ENCODE data around the gene METRN. TPM values are rescaled to one million over a fixed set of nuclear protein-coding genes. Genes with fewer than 3 reads are reported as not detected.

Gene METRN
- total and polyA plus RNA-seq, 2 donors: 21.9 to 24.2 TPM

GRCh38 chr16:680625-680945, 34.3 kb upstream of the METRN start:
- peaks cover 18 to 22% of the 10 kb centered on the region in 2 donors for H3K36me3 ChIP-seq (ENCODE audit: control insufficient read depth in 2 of 2, insufficient read depth in 2 of 2, low read length in 1 of 2)
- peaks cover 21 to 58% of the 10 kb centered on the region in 2 donors for H3K4me1 ChIP-seq (ENCODE audit: control insufficient read depth in 2 of 2, insufficient read depth in 2 of 2, low read length in 2 of 2)
- peak overlapping the region in 1 of 2 donors; percentile 94 for H3K27ac ChIP-seq (ENCODE audit: low read depth in 1 of 2, low read length in 1 of 2)
- H3K9me3 ChIP-seq (ENCODE audit: control insufficient read depth in 2 of 2, insufficient read depth in 1 of 2, low read length in 1 of 2): peaks cover 0 to 1% of the 10 kb centered on the region in 2 donors
- DNase-seq (ENCODE audit: low read depth in 6 of 9, low spot score in 9 of 9): no peak
- peak overlapping the region; percentile 66 to 89 for H3K4me3 ChIP-seq (ENCODE audit: low read length in 2 of 2)
- under 1% methylated on average over 38 of the region's 38 CpGs for WGBS
- peaks cover 20 to 38% of the 10 kb centered on the region in 2 donors for H3K27me3 ChIP-seq (ENCODE audit: control insufficient read depth in 2 of 2, insufficient read depth in 1 of 2, low read length in 1 of 2)

DNA sequence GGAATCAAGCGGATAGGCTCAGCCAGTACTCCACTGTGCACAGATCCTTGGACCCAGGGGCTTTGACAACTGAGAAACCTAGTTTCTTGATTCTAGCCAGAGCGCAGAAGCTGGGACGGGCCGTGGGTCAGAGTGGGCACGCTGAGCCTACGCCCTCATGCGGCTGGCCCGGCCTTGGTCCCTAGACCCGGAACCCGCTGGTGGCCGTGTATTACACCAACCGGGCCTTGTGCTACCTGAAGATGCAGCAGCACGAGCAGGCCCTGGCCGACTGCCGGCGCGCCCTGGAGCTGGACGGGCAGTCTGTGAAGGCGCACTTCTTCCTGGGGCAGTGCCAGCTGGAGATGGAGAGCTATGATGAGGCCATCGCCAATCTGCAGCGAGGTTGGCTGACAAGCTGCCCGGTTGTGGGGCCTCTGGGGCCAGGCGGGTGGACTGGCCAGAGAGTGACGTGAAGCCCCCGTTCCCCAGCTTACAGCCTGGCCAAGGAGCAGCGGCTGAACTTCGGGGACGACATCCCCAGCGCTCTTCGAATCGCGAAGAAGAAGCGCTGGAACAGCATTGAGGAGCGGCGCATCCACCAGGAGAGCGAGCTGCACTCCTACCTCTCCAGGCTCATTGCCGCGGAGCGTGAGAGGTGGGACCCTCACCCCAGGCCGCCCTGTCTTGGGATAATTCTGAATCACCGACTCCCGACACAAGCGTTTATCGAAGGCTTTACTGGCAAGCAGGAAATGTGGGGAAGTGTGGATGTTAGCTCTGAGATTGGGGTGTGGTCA, 33.8 kb upstream of the METRN start:
- Histone ChIP-seq H3K27me3 (ENCODE audit: control insufficient read depth in 2 of 2, insufficient read depth in 1 of 2, low read length in 1 of 2) (peaks cover 15 to 32% of the 10 kb centered on the region in 2 donors), H3K4me3 (ENCODE audit: low read length in 2 of 2) (peak overlapping the region; percentile 66 to 89), H3K9me3 (ENCODE audit: control insufficient read depth in 2 of 2, insufficient read depth in 1 of 2, low read length in 1 of 2) (peaks cover 0 to 1% of the 10 kb centered on the region in 2 donors), H3K27ac (ENCODE audit: low read depth in 1 of 2, low read length in 1 of 2) (no peak overlapping the region), H3K36me3 (ENCODE audit: control insufficient read depth in 2 of 2, insufficient read depth in 2 of 2, low read length in 1 of 2) (peaks cover 22 to 24% of the 10 kb centered on the region in 2 donors), H3K4me1 (ENCODE audit: control insufficient read depth in 2 of 2, insufficient read depth in 2 of 2, low read length in 2 of 2) (peaks cover 19 to 58% of the 10 kb centered on the region in 2 donors)
- DNase-seq (ENCODE audit: low read depth in 6 of 9, low spot score in 9 of 9): no peak
- WGBS: 62% methylated on average over 44 of the region's 44 CpGs

GRCh38 chr16:681746-682427, 33.0 kb upstream of the METRN start:
- Histone ChIP-seq H3K9me3 (ENCODE audit: control insufficient read depth in 2 of 2, insufficient read depth in 1 of 2, low read length in 1 of 2) (peaks cover 0 to 1% of the 10 kb centered on the region in 2 donors), H3K27ac (ENCODE audit: low read depth in 1 of 2, low read length in 1 of 2) (no peak overlapping the region), H3K4me1 (ENCODE audit: control insufficient read depth in 2 of 2, insufficient read depth in 2 of 2, low read length in 2 of 2) (peaks cover 19 to 56% of the 10 kb centered on the region in 2 donors), H3K36me3 (ENCODE audit: control insufficient read depth in 2 of 2, insufficient read depth in 2 of 2, low read length in 1 of 2) (peaks cover 29 to 31% of the 10 kb centered on the region in 2 donors), H3K4me3 (ENCODE audit: low read length in 2 of 2) (no peak overlapping the region), H3K27me3 (ENCODE audit: control insufficient read depth in 2 of 2, insufficient read depth in 1 of 2, low read length in 1 of 2) (peaks cover 7 to 25% of the 10 kb centered on the region in 2 donors)
- 95% methylated on average over 28 of the region's 28 CpGs for WGBS
- no peak for DNase-seq (ENCODE audit: low read depth in 6 of 9, low spot score in 9 of 9)

DNA sequence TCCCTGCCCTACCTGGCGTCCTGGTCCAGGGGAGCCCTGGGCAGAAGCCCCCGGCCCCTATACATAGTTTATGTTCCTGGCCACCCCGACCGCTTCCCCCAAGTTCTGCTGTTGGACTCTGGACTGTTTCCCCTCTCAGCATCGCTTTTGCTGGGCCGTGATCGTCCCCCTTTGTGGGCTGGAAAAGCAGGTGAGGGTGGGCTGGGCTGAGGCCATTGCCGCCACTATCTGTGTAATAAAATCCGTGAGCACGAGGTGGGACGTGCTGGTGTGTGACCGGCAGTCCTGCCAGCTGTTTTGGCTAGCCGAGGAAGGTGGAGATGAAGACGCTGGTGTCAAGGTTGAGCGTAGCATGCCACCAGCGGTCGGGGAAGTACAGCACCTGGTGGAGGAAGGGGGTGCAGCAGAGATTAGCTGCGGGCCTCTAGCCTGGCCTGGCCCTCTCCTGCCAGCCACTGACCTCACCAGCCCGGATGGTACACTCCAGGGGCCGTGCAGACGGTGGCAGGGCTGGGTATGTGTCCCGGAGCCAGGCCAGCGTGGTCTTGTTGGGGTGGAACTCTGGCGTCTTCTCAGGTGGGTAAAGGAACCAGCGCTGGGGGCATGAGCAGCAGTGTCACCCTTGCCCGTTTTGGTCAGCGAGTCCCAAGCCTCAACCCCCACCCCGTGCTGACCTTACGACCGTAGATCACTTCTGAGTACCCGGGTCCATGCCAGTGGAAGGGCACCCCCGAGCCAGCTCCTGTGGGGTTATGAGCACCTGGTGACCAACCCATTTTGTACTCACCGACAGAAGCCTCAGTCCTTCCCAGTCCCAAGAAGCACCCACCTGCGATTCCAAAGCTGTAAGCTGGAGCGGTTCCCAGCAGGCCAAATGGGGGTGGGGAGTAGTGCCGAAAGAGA, 32.2 kb upstream of the METRN start:
- WGBS: 96% methylated on average over 36 of the region's 36 CpGs
- Histone ChIP-seq H3K9me3 (ENCODE audit: control insufficient read depth in 2 of 2, insufficient read depth in 1 of 2, low read length in 1 of 2) (peaks cover 0 to 1% of the 10 kb centered on the region in 2 donors), H3K4me1 (ENCODE audit: control insufficient read depth in 2 of 2, insufficient read depth in 2 of 2, low read length in 2 of 2) (peaks cover 19 to 49% of the 10 kb centered on the region in 2 donors), H3K27ac (ENCODE audit: low read depth in 1 of 2, low read length in 1 of 2) (no peak overlapping the region), H3K36me3 (ENCODE audit: control insufficient read depth in 2 of 2, insufficient read depth in 2 of 2, low read length in 1 of 2) (peaks cover 36 to 37% of the 10 kb centered on the region in 2 donors), H3K27me3 (ENCODE audit: control insufficient read depth in 2 of 2, insufficient read depth in 1 of 2, low read length in 1 of 2) (peaks cover 2 to 16% of the 10 kb centered on the region in 2 donors), H3K4me3 (ENCODE audit: low read length in 2 of 2) (peak overlapping the region in 1 of 2 donors; percentile 37)
- no peak for DNase-seq (ENCODE audit: low read depth in 6 of 9, low spot score in 9 of 9)

DNA sequence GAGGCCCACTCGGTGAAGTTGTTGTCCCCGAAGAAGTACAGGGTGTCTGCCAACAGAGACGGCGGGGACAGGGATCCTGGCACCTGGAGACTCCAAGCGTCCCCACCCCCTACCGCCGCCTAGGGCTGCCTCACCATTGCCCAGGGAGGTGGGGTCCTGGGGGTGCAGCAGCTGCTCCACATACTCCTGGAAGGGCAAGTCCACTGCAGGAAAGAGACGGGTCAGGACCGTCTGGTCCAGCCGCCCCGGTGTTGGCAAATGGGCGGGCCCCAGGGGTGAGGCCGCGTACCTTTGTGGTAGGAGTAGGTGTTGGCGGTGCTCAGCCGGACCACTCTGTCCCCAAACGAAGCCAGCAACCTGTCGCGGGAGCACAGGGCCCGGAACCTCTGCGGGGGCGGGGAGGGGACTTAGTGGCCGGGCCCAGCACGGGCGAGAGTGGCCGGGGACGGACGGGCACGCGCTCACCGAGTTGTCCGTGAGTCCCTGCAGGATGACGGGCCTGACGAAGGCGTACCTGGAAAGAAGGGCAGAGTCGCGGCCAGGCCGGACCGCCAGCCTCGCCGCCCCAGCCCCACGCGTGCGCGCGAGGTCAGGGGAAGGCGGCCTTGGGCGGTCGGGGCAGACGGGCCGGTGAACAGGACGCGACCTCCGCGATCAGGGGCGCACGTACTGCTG, 31.4 kb upstream of the METRN start:
- Histone ChIP-seq H3K4me1 (ENCODE audit: control insufficient read depth in 2 of 2, insufficient read depth in 2 of 2, low read length in 2 of 2) (peaks cover 20 to 42% of the 10 kb centered on the region in 2 donors), H3K36me3 (ENCODE audit: control insufficient read depth in 2 of 2, insufficient read depth in 2 of 2, low read length in 1 of 2) (peaks cover 36 to 39% of the 10 kb centered on the region in 2 donors), H3K27ac (ENCODE audit: low read depth in 1 of 2, low read length in 1 of 2) (peak overlapping the region in 1 of 2 donors; percentile 68), H3K4me3 (ENCODE audit: low read length in 2 of 2) (peak overlapping the region; percentile 37 to 79), H3K27me3 (ENCODE audit: control insufficient read depth in 2 of 2, insufficient read depth in 1 of 2, low read length in 1 of 2) (peaks cover 0 to 8% of the 10 kb centered on the region in 2 donors), H3K9me3 (ENCODE audit: control insufficient read depth in 2 of 2, insufficient read depth in 1 of 2, low read length in 1 of 2) (peaks cover 0 to 1% of the 10 kb centered on the region in 2 donors)
- WGBS: 30% methylated on average over 57 of the region's 57 CpGs
- DNase-seq (ENCODE audit: low read depth in 6 of 9, low spot score in 9 of 9): no peak

- H3K9me3 ChIP-seq (ENCODE audit: control insufficient read depth in 2 of 2, insufficient read depth in 1 of 2, low read length in 1 of 2): peaks cover 0 to 1% of the 10 kb centered on the region in 2 donors
- 5% methylated on average over 91 of the region's 91 CpGs for WGBS
- peaks cover 36 to 39% of the 10 kb centered on the region in 2 donors for H3K36me3 ChIP-seq (ENCODE audit: control insufficient read depth in 2 of 2, insufficient read depth in 2 of 2, low read length in 1 of 2)
- H3K4me1 ChIP-seq (ENCODE audit: control insufficient read depth in 2 of 2, insufficient read depth in 2 of 2, low read length in 2 of 2): peaks cover 27 to 40% of the 10 kb centered on the region in 2 donors
- H3K27ac ChIP-seq (ENCODE audit: low read depth in 1 of 2, low read length in 1 of 2): peak within 1 kb of the TSS; percentile 57 to 77
- peak; percentile 69 to 96 (median 89) for DNase-seq (ENCODE audit: low read depth in 6 of 9, low spot score in 9 of 9)
- peak within 1 kb of the TSS; percentile 52 to 79 for H3K4me3 ChIP-seq (ENCODE audit: low read length in 2 of 2)
- H3K27me3 ChIP-seq (ENCODE audit: control insufficient read depth in 2 of 2, insufficient read depth in 1 of 2, low read length in 1 of 2): peaks cover 0 to 3% of the 10 kb centered on the region in 2 donors
Observed at GRCh38 chr16:684071-684794, 30.7 kb upstream of the METRN start, which contains the start of gene JMJD8. JMJD8 (minus strand) TSS chr16:684334; CDS start chr16:684319, 15 bp downstream.

DNA sequence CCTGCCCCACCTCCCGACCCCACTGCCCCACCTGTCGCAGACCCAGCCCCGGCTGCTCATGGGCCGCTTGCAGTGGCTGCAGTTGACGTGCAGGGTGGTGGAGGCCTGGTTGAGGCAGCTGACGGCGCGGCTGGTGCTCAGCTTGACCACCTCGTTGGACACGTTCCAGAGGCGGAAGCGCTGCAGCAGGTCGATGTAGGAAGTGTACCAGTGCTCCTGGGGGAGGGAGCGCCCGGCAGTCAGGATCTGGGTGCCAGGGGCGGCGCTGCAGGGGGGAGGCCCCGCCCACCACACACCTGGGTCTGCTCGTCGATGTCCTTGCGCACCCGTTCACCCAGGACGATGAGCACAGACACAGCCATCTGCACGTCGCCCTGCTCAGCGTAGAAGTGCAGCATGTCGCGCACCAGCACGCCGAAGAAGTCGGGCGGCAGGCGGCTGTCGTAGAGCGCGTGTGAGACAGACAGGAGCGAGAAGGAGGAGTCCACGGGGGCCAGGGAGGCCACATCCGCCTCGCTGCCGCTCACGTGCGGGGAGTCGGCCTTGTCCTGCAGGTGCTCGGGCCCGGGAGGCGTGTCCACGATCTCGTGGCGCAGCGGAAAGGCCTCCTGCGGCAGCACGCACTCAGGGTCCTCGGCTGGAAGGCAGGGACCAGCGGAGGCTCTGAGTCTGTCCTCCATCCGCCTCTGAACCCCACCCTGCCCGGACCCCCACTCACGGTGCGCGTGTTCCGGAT, 29.8 kb upstream of the METRN start:
- H3K4me3 ChIP-seq (ENCODE audit: low read length in 2 of 2): peak overlapping the region in 1 of 2 donors; percentile 79
- H3K27me3 ChIP-seq (ENCODE audit: control insufficient read depth in 2 of 2, insufficient read depth in 1 of 2, low read length in 1 of 2): no peaks in the 10 kb centered on the region
- peaks cover 0 to 1% of the 10 kb centered on the region in 2 donors for H3K9me3 ChIP-seq (ENCODE audit: control insufficient read depth in 2 of 2, insufficient read depth in 1 of 2, low read length in 1 of 2)
- DNase-seq (ENCODE audit: low read depth in 6 of 9, low spot score in 9 of 9): no peak
- no peak overlapping the region for H3K27ac ChIP-seq (ENCODE audit: low read depth in 1 of 2, low read length in 1 of 2)
- WGBS: 97% methylated on average over 61 of the region's 61 CpGs
- peaks cover 36 to 39% of the 10 kb centered on the region in 2 donors for H3K36me3 ChIP-seq (ENCODE audit: control insufficient read depth in 2 of 2, insufficient read depth in 2 of 2, low read length in 1 of 2)
- peaks cover 30 to 42% of the 10 kb centered on the region in 2 donors for H3K4me1 ChIP-seq (ENCODE audit: control insufficient read depth in 2 of 2, insufficient read depth in 2 of 2, low read length in 2 of 2)

All from thymus (tissue), 11 donors.